ENCODE results near the gene MYL7.

Gene MYL7

GRCh38 chr7:44112997-44113763 lies 28.0 kb downstream of the MYL7 start:
- in situ Hi-C loops (cut with HindIII; ENCODE audit: low sequenced_read_pairs), result no loop called here
- no peak overlapping the region for H3K4me3 ChIP-seq (ENCODE audit: low read depth, low read length)
- no peak for TF ChIP-seq CTCF (IDR thresholded peaks at IDR 0.05; ENCODE audit: low read depth, low read length)
- no peak for DNase-seq (ENCODE audit: low read depth, low spot score)

- no peak overlapping the region for H3K4me3 ChIP-seq (ENCODE audit: low read depth, low read length)
- TF ChIP-seq CTCF (IDR thresholded peaks at IDR 0.05; ENCODE audit: low read depth, low read length), result no peak
- in situ Hi-C loops (cut with HindIII; ENCODE audit: low sequenced_read_pairs), result no loop called here
- DNase-seq (ENCODE audit: low read depth, low spot score), result no peak
Observed at GRCh38 chr7:44112231-44112996, 28.7 kb downstream of the MYL7 start.

GRCh38 chr7:44111761-44112160 lies 29.4 kb downstream of the MYL7 start:
- no peak overlapping the region for H3K4me3 ChIP-seq (ENCODE audit: low read depth, low read length)
- no peak for DNase-seq (ENCODE audit: low read depth, low spot score)
- no peak for TF ChIP-seq CTCF (IDR thresholded peaks at IDR 0.05; ENCODE audit: low read depth, low read length)
- in situ Hi-C loops (cut with HindIII; ENCODE audit: low sequenced_read_pairs), result no loop called here

GRCh38 chr7:44110719-44111635 lies 30.2 kb downstream of the MYL7 start:
- no peak for DNase-seq (ENCODE audit: low read depth, low spot score)
- in situ Hi-C loops (cut with HindIII; ENCODE audit: low sequenced_read_pairs), result no loop called here
- TF ChIP-seq CTCF (IDR thresholded peaks at IDR 0.05; ENCODE audit: low read depth, low read length), result no peak
- H3K4me3 ChIP-seq (ENCODE audit: low read depth, low read length), result no peak overlapping the region

GRCh38 chr7:44109991-44110390 lies 31.1 kb downstream of the MYL7 start:
- H3K4me3 ChIP-seq (ENCODE audit: low read depth, low read length), result no peak overlapping the region
- no peak for TF ChIP-seq CTCF (IDR thresholded peaks at IDR 0.05; ENCODE audit: low read depth, low read length)
- no peak for DNase-seq (ENCODE audit: low read depth, low spot score)
- in situ Hi-C loops (cut with HindIII; ENCODE audit: low sequenced_read_pairs), result no loop called here

Measured in astrocyte of the spinal cord (primary cell).